ENCODE results near the gene BEND7.

BEND7 gene

GRCh38 chr10:13536674-13537366, 8.0 kb upstream of the BEND7 start:
- H3K4me3 ChIP-seq (ENCODE audit: low read length in 2 of 2) = peak overlapping the region in 1 of 2 donors; percentile 25
- no peak overlapping the region for H3K9ac ChIP-seq (ENCODE audit: low read depth, low read length, poor library complexity)
- H2BK12ac ChIP-seq (ENCODE audit: low read length) = no peak overlapping the region
- H3K14ac ChIP-seq (ENCODE audit: low read length) = no peak overlapping the region
- H3K9me3 ChIP-seq (replicated peaks in 1 of 2; ENCODE audit: control insufficient read depth in 2 of 2, insufficient read depth in 1 of 2, low read depth in 1 of 2, low read length in 2 of 2) = no peaks in the 10 kb centered on the region
- no peaks in the 10 kb centered on the region for H3K36me3 ChIP-seq (replicated peaks in 1 of 2; ENCODE audit: control insufficient read depth in 2 of 2, insufficient read depth in 2 of 2, low read length in 2 of 2)
- no peaks in the 10 kb centered on the region for H3K79me1 ChIP-seq (ENCODE audit: low read depth, low read length)
- H3K23ac ChIP-seq (ENCODE audit: low read depth, low read length, poor library complexity) = no peak overlapping the region
- no peak overlapping the region for H2BK15ac ChIP-seq (ENCODE audit: low read length)
- WGBS, 2 donors (ENCODE audit: extremely low coverage in 2 of 2, insufficient read length in 2 of 2, insufficient replicate concordance in 1 of 2) = no CpG with 5 or more reads among the region's 11 CpGs
- no peak overlapping the region for H3K18ac ChIP-seq (ENCODE audit: low read length)
- H3K4me2 ChIP-seq (ENCODE audit: insufficient read depth, low read length, poor library complexity, severe bottlenecking) = peak overlapping the region; percentile 23
- H3K27me3 ChIP-seq (ENCODE audit: control insufficient read depth in 3 of 3, insufficient read depth in 3 of 3, low read depth in 1 of 3, low read length in 3 of 3) = peaks cover 0 to 6% (median 0%) of the 10 kb centered on the region in 3 experiments
- no peak overlapping the region for H2AK5ac ChIP-seq (ENCODE audit: low read depth, low read length)
- H3K27ac ChIP-seq (replicated peaks; ENCODE audit: low read length) = no peak overlapping the region
- H2BK5ac ChIP-seq (ENCODE audit: low read length) = no peak overlapping the region
- no peak overlapping the region for H4K91ac ChIP-seq (ENCODE audit: low read depth, low read length, poor library complexity)
- H4K8ac ChIP-seq (ENCODE audit: low read depth, low read length) = no peak overlapping the region
- H2BK120ac ChIP-seq (ENCODE audit: low read depth, low read length) = no peak overlapping the region
- peaks cover 0 to 1% of the 10 kb centered on the region in 2 donors for H3K4me1 ChIP-seq (ENCODE audit: control insufficient read depth in 2 of 2, insufficient read depth in 1 of 2, low read depth in 1 of 2, low read length in 2 of 2)
- DNase-seq (ENCODE audit: low spot score) = peak; percentile 57
- no peak overlapping the region for H3K4ac ChIP-seq (ENCODE audit: low read length)
- peak overlapping the region; percentile 96 for H2AFZ ChIP-seq (ENCODE audit: low read length)

DNA sequence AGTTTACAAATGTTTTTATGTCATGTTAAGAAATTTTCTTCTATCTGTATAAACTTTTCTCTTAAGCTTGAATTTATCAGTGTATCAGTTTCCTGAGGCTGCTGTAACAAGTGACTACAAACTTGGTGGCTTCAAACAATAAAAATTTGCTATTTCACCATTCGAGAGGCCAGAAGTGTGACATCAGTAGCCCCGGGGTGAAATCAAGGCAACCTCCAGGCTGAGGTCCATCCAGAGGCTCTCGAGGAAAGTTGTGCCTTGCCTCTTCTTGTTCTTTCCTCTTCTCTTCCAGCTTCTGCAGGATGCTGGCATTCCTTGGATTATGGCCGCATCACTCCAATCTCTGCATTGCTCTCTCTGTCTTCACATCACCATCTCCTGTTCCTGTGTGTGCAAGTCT, 6.5 kb upstream of the BEND7 start:
- Histone ChIP-seq H4K8ac (ENCODE audit: low read depth, low read length) (no peak overlapping the region), H3K27ac (replicated peaks; ENCODE audit: low read length) (no peak overlapping the region), H3K9me3 (replicated peaks in 1 of 2; ENCODE audit: control insufficient read depth in 2 of 2, insufficient read depth in 1 of 2, low read depth in 1 of 2, low read length in 2 of 2) (no peaks in the 10 kb centered on the region), H3K18ac (ENCODE audit: low read length) (no peak overlapping the region), H3K27me3 (ENCODE audit: control insufficient read depth in 3 of 3, insufficient read depth in 3 of 3, low read depth in 1 of 3, low read length in 3 of 3) (no peaks in the 10 kb centered on the region), H3K4me3 (ENCODE audit: low read length in 2 of 2) (no peak overlapping the region), H2AK5ac (ENCODE audit: low read depth, low read length) (no peak overlapping the region), H3K23ac (ENCODE audit: low read depth, low read length, poor library complexity) (no peak overlapping the region), H3K36me3 (replicated peaks in 1 of 2; ENCODE audit: control insufficient read depth in 2 of 2, insufficient read depth in 2 of 2, low read length in 2 of 2) (no peaks in the 10 kb centered on the region), H3K4me1 (ENCODE audit: control insufficient read depth in 2 of 2, insufficient read depth in 1 of 2, low read depth in 1 of 2, low read length in 2 of 2) (peaks cover 0 to 1% of the 10 kb centered on the region in 2 donors), H4K91ac (ENCODE audit: low read depth, low read length, poor library complexity) (no peak overlapping the region), H2BK12ac (ENCODE audit: low read length) (no peak overlapping the region), H2BK15ac (ENCODE audit: low read length) (no peak overlapping the region), H3K79me1 (ENCODE audit: low read depth, low read length) (no peaks in the 10 kb centered on the region), H3K9ac (ENCODE audit: low read depth, low read length, poor library complexity) (no peak overlapping the region), H3K14ac (ENCODE audit: low read length) (no peak overlapping the region), H3K4me2 (ENCODE audit: insufficient read depth, low read length, poor library complexity, severe bottlenecking) (no peak overlapping the region), H2BK5ac (ENCODE audit: low read length) (no peak overlapping the region), H2BK120ac (ENCODE audit: low read depth, low read length) (no peak overlapping the region), H3K4ac (ENCODE audit: low read length) (no peak overlapping the region), H2AFZ (ENCODE audit: low read length) (no peak overlapping the region)
- no CpG with 5 or more reads among the region's 4 CpGs for WGBS, 2 donors (ENCODE audit: extremely low coverage in 2 of 2, insufficient read length in 2 of 2, insufficient replicate concordance in 1 of 2)
- no peak for DNase-seq (ENCODE audit: low spot score)

DNA sequence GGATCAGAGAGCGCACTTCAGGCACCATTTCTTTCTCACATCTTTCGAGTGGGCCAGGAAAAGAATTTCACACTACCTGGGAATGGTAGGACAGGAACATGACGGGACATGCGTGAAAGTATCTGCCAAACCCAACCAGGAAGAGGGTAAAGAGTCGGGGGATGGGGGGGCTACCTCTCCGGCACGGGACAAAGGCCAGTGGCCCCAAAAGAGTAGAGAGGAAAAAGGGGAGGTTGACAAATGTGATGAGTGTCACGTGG, 830 bp upstream of the BEND7 start:
- Histone ChIP-seq H3K9ac (ENCODE audit: low read depth, low read length, poor library complexity) (no peak overlapping the region), H3K27ac (replicated peaks; ENCODE audit: low read length) (no peak overlapping the region), H2BK15ac (ENCODE audit: low read length) (no peak overlapping the region), H3K4me1 (ENCODE audit: control insufficient read depth in 2 of 2, insufficient read depth in 1 of 2, low read depth in 1 of 2, low read length in 2 of 2) (peaks cover 2 to 14% of the 10 kb centered on the region in 2 donors), H2AK5ac (ENCODE audit: low read depth, low read length) (peak overlapping the region; percentile 9), H3K36me3 (replicated peaks in 1 of 2; ENCODE audit: control insufficient read depth in 2 of 2, insufficient read depth in 2 of 2, low read length in 2 of 2) (peaks cover 0 to 5% of the 10 kb centered on the region in 2 donors), H2BK12ac (ENCODE audit: low read length) (no peak overlapping the region), H3K9me3 (replicated peaks in 1 of 2; ENCODE audit: control insufficient read depth in 2 of 2, insufficient read depth in 1 of 2, low read depth in 1 of 2, low read length in 2 of 2) (no peaks in the 10 kb centered on the region), H3K79me1 (ENCODE audit: low read depth, low read length) (no peaks in the 10 kb centered on the region), H3K4me2 (ENCODE audit: insufficient read depth, low read length, poor library complexity, severe bottlenecking) (peak overlapping the region; percentile 80), H3K27me3 (ENCODE audit: control insufficient read depth in 3 of 3, insufficient read depth in 3 of 3, low read depth in 1 of 3, low read length in 3 of 3) (peaks cover 0 to 14% (median 3%) of the 10 kb centered on the region in 3 experiments), H2BK5ac (ENCODE audit: low read length) (no peak overlapping the region), H4K8ac (ENCODE audit: low read depth, low read length) (no peak overlapping the region), H2AFZ (ENCODE audit: low read length) (peak overlapping the region; percentile 98), H4K91ac (ENCODE audit: low read depth, low read length, poor library complexity) (no peak overlapping the region), H3K4ac (ENCODE audit: low read length) (no peak overlapping the region), H2BK120ac (ENCODE audit: low read depth, low read length) (no peak overlapping the region), H3K23ac (ENCODE audit: low read depth, low read length, poor library complexity) (no peak overlapping the region), H3K14ac (ENCODE audit: low read length) (no peak overlapping the region), H3K4me3 (ENCODE audit: low read length in 2 of 2) (peak overlapping the region; percentile 54 to 82), H3K18ac (ENCODE audit: low read length) (no peak overlapping the region)
- no peak for DNase-seq (ENCODE audit: low spot score)
- no CpG with 5 or more reads among the region's 8 CpGs for WGBS, 2 donors (ENCODE audit: extremely low coverage in 2 of 2, insufficient read length in 2 of 2, insufficient replicate concordance in 1 of 2)

DNA sequence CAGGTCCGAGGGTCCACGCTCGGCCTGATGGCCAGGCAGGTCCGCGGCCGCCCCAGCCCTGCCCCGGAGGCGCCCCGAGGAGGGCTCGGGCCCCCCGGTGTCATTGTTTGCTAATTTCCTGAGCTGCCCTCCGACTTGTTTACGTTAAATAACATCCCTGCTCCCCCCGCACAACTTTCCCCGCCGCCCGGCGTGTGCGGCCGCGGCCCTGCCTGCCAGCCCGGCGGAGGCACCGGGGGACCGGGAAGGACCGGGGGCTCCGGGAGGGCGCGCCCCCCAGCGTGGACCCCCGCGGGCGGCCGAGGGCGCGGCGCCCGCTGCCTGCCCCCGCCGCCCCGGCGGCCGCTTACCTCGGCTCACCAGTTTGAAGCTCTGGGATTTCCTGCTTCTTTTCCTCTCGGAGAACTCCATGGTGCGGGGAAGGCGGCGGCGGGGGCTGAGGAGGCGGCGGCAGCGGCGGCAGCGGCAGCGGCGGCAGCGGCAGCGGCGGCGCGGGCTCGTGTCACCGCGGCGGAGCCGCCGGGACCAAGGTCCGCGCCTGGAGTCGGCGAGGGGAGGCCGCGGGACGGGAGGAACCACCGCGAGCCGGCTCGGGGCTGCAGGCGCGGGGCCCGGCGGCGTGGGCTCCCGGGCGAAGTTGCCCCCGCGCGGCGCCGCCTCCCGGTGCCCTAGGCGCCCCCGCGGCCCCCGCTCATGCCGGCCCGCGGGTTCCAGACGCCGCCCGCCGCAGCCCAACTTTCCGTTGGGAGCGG, 515 bp downstream of the BEND7 start:
- no peak overlapping the region for H4K91ac ChIP-seq (ENCODE audit: low read depth, low read length, poor library complexity)
- H3K23ac ChIP-seq (ENCODE audit: low read depth, low read length, poor library complexity) = peak overlapping the region; percentile 12
- H3K27me3 ChIP-seq (ENCODE audit: control insufficient read depth in 3 of 3, insufficient read depth in 3 of 3, low read depth in 1 of 3, low read length in 3 of 3) = peaks cover 0 to 14% (median 3%) of the 10 kb centered on the region in 3 experiments
- no peak for DNase-seq (ENCODE audit: low spot score)
- H3K79me1 ChIP-seq (ENCODE audit: low read depth, low read length) = no peaks in the 10 kb centered on the region
- no peaks in the 10 kb centered on the region for H3K9me3 ChIP-seq (replicated peaks in 1 of 2; ENCODE audit: control insufficient read depth in 2 of 2, insufficient read depth in 1 of 2, low read depth in 1 of 2, low read length in 2 of 2)
- no peak overlapping the region for H2BK15ac ChIP-seq (ENCODE audit: low read length)
- H3K36me3 ChIP-seq (replicated peaks in 1 of 2; ENCODE audit: control insufficient read depth in 2 of 2, insufficient read depth in 2 of 2, low read length in 2 of 2) = peaks cover 0 to 5% of the 10 kb centered on the region in 2 donors
- H3K4me3 ChIP-seq (ENCODE audit: low read length in 2 of 2) = peak overlapping the region; percentile 54 to 84
- peak overlapping the region; percentile 60 for H3K9ac ChIP-seq (ENCODE audit: low read depth, low read length, poor library complexity)
- WGBS, 2 donors (ENCODE audit: extremely low coverage in 2 of 2, insufficient read length in 2 of 2, insufficient replicate concordance in 1 of 2) = no CpG with 5 or more reads among the region's 104 CpGs
- no peak overlapping the region for H2BK120ac ChIP-seq (ENCODE audit: low read depth, low read length)
- H3K4me2 ChIP-seq (ENCODE audit: insufficient read depth, low read length, poor library complexity, severe bottlenecking) = peak overlapping the region; percentile 76
- H2BK12ac ChIP-seq (ENCODE audit: low read length) = no peak overlapping the region
- no peak overlapping the region for H2BK5ac ChIP-seq (ENCODE audit: low read length)
- H3K18ac ChIP-seq (ENCODE audit: low read length) = peak overlapping the region; percentile 69
- H2AK5ac ChIP-seq (ENCODE audit: low read depth, low read length) = no peak overlapping the region
- H3K27ac ChIP-seq (replicated peaks; ENCODE audit: low read length) = no peak overlapping the region
- H4K8ac ChIP-seq (ENCODE audit: low read depth, low read length) = no peak overlapping the region
- no peak overlapping the region for H3K4ac ChIP-seq (ENCODE audit: low read length)
- H3K14ac ChIP-seq (ENCODE audit: low read length) = no peak overlapping the region
- H2AFZ ChIP-seq (ENCODE audit: low read length) = peak overlapping the region; percentile 84
- peaks cover 2 to 14% of the 10 kb centered on the region in 2 donors for H3K4me1 ChIP-seq (ENCODE audit: control insufficient read depth in 2 of 2, insufficient read depth in 1 of 2, low read depth in 1 of 2, low read length in 2 of 2)
